Gastroesophageal sphincter (tissue), 4 donors: ENCODE results near the gene ZNF280C. TPM values are rescaled to one million over a fixed set of nuclear protein-coding genes. Genes with fewer than 3 reads are reported as not detected.

Experiments
- ATAC-seq: fragments of 150-250 bp; one replicate; pipeline ENCODE4 v1.9.1; 2016; ENCODE audit warnings: mild to moderate bottlenecking, moderate library complexity
- H3K27ac ChIP-seq, 4 donors: fragments of 200-600 bp; sonication (generic) in 3 of 4; 1 replicate in 3 of 4; 2 replicates in 1 of 4; pipeline ENCODE4 v1.5.1; 2016 to 2019
- H3K27me3 ChIP-seq: fragments of 200-600 bp; sonication (generic); one replicate; pipeline ENCODE4 v1.5.1; 2019
- H3K36me3 ChIP-seq, 2 donors: fragments of 200-600 bp; sonication (generic); one replicate each; pipeline ENCODE4 v1.5.1; 2019; ENCODE audit warnings: control low read depth in 1 of 2
- H3K4me1 ChIP-seq, 3 donors: fragments of 200-600 bp; sonication (generic); 1 replicate in 2 of 3; 2 replicates in 1 of 3; pipeline ENCODE4 v1.5.1; 2016 to 2019; ENCODE audit warnings: control low read depth in 2 of 3
- H3K4me3 ChIP-seq, 2 donors: fragments of 200-600 bp; sonication (generic); one replicate each; pipeline ENCODE4 v1.5.1; 2019; ENCODE audit warnings: mild to moderate bottlenecking in 1 of 2, moderate library complexity in 1 of 2
- H3K9me3 ChIP-seq, 3 donors: fragments of 200-600 bp; sonication (generic); one replicate each; pipeline ENCODE4 v1.5.1; 2017 to 2019; ENCODE audit warnings: control low read depth in 2 of 3
- CTCF ChIP-seq, 4 experiments: fragments of 200-600 bp in 2 of 4; fragments of 450-650 bp in 2 of 4; sonication (generic) in 1 of 4; IDR thresholded peaks; one replicate each; pipeline ENCODE4 v1.5.1; 2017 to 2019; ENCODE audit warnings: antibody characterized with exemption in 4 of 4, mild to moderate bottlenecking in 2 of 4, moderate library complexity in 2 of 4
- EP300 ChIP-seq: sonication (generic); formaldehyde crosslinking; IDR thresholded peaks from one replicate; pipeline ENCODE4 v1.6.1; 2017; ENCODE audit warnings: antibody characterized with exemption, mild to moderate bottlenecking
- POLR2A ChIP-seq, 2 donors: fragments of 450-650 bp; IDR thresholded peaks; one replicate each; pipeline ENCODE4 v1.6.1; 2017; ENCODE audit warnings: antibody characterized with exemption in 2 of 2, mild to moderate bottlenecking in 2 of 2, moderate library complexity in 1 of 2
- POLR2AphosphoS5 ChIP-seq: sonication (generic); formaldehyde crosslinking; IDR thresholded peaks from one replicate; pipeline ENCODE4 v1.6.1; 2017; ENCODE audit warnings: antibody characterized with exemption
- WGBS, 2 donors: methylation state at CpG; one replicate each; pipeline ENCODE4 v1.1.5; 2018; ENCODE audit warnings: low coverage in 1 of 2; 5-methylcytosine and 5-hydroxymethylcytosine counted together
- total RNA-seq, 4 donors: library from RNA; depleted of rRNA; stranded (reverse); fragments of >200 nt; gene quantifications; one replicate each; pipeline ENCODE4 v1.1.0, GENCODE V29; 2016

The ZNF280C gene
- total RNA-seq, 4 donors from 2014 or later: 2.7 to 4.6 (median 3.8) TPM

GRCh38 chrX:130204647-130205046 is 64.1 kb downstream of the ZNF280C start:
- WGBS, 2 donors: 0 to 29% methylated on average over 1 of the region's 1 CpG
- no peak overlapping the region for H3K4me3 ChIP-seq
- ATAC-seq: no peak

GRCh38 chrX:130197464-130197863 is 71.2 kb downstream of the ZNF280C start:
- WGBS, 2 donors: 50% methylated on average over 5 of the region's 5 CpGs; no CpG with 5 or more reads in 1 of the 2 donors
- Histone ChIP-seq H3K36me3 (no peaks in the 10 kb centered on the region), H3K4me3 (no peak overlapping the region), H3K9me3 (no peaks in the 10 kb centered on the region), H3K27ac (no peak overlapping the region), H3K27me3 (no peaks in the 10 kb centered on the region), H3K4me1 (no peaks in the 10 kb centered on the region)
- TF ChIP-seq CTCF (IDR thresholded peaks at IDR 0.05): no peak
- TF ChIP-seq EP300: no peak
- ATAC-seq: no peak

More at GRCh38 chrX:130204647-130205046, 64.1 kb downstream of the ZNF280C start:
- H3K27ac ChIP-seq: no peak overlapping the region
- no peaks in the 10 kb centered on the region for H3K27me3 ChIP-seq
- H3K36me3 ChIP-seq: peaks cover 0 to 6% of the 10 kb centered on the region in 2 donors
- TF ChIP-seq EP300 (no peak), CTCF (IDR thresholded peaks at IDR 0.05) (no peak), POLR2A (IDR thresholded peaks at IDR 0.05) (no peak), POLR2AphosphoS5 (no peak)
- no peaks in the 10 kb centered on the region for H3K4me1 ChIP-seq
- H3K9me3 ChIP-seq: no peaks in the 10 kb centered on the region

- H3K36me3 ChIP-seq: no peaks in the 10 kb centered on the region
- H3K4me1 ChIP-seq: no peaks in the 10 kb centered on the region
- no peak for ATAC-seq
- H3K4me3 ChIP-seq: no peak overlapping the region
- no peak overlapping the region for H3K27ac ChIP-seq
- H3K27me3 ChIP-seq: no peaks in the 10 kb centered on the region
- 49 to 73% methylated on average over 7 of the region's 7 CpGs for WGBS, 2 donors
- H3K9me3 ChIP-seq: no peaks in the 10 kb centered on the region
- TF ChIP-seq CTCF (IDR thresholded peaks at IDR 0.05) (no peak), POLR2AphosphoS5 (no peak), POLR2A (IDR thresholded peaks at IDR 0.05) (no peak), EP300 (no peak)
Observed at GRCh38 chrX:130196466-130196865, 72.2 kb downstream of the ZNF280C start.

GRCh38 chrX:130190801-130191200 is 77.9 kb downstream of the ZNF280C start:
- no peak for TF ChIP-seq CTCF (IDR thresholded peaks at IDR 0.05)
- no peak for TF ChIP-seq EP300
- no peak for TF ChIP-seq POLR2AphosphoS5
- no peak for TF ChIP-seq POLR2A (IDR thresholded peaks at IDR 0.05)
- WGBS, 2 donors: no CpG with 5 or more reads among the region's 4 CpGs
- Histone ChIP-seq H3K4me3 (no peak overlapping the region), H3K9me3 (no peaks in the 10 kb centered on the region), H3K27ac (no peak overlapping the region), H3K36me3 (no peaks in the 10 kb centered on the region), H3K4me1 (no peaks in the 10 kb centered on the region), H3K27me3 (no peaks in the 10 kb centered on the region)
- ATAC-seq: no peak

GRCh38 chrX:130186651-130187050 is 82.0 kb downstream of the ZNF280C start:
- TF ChIP-seq CTCF (IDR thresholded peaks at IDR 0.05) (no peak), POLR2AphosphoS5 (no peak)
- no peak for ATAC-seq
- Histone ChIP-seq H3K36me3 (no peaks in the 10 kb centered on the region), H3K4me1 (no peaks in the 10 kb centered on the region), H3K4me3 (no peak overlapping the region), H3K9me3 (no peaks in the 10 kb centered on the region), H3K27me3 (no peaks in the 10 kb centered on the region), H3K27ac (no peak overlapping the region)
- 40 to 67% methylated on average over 1 of the region's 4 CpGs for WGBS, 2 donors
